IMR-90 (cell line): ENCODE data around the gene COL23A1. TPM values are rescaled to one million over a fixed set of nuclear protein-coding genes. Genes with fewer than 3 reads are reported as not detected.

Experiments
- ATAC-seq: fragments of 200-7000 bp; cut with Tn5 transposase; 2 replicates; pipeline ENCODE4 v1.9.1; 2020; ENCODE audit warnings: low read depth, mild to moderate bottlenecking, moderate library complexity
- BruUV-seq: library from RNA; stranded (reverse); fragments of 400-500 nt; replicated peaks from 2 replicates; lab custom pipeline; 2021; lab: Mats Ljungman, UMichigan
- CTCF ChIA-PET: fragments of 300-600 bp; formaldehyde crosslinking; extraction: SDS; loops from one replicate; lab custom pipeline; 2021; ENCODE audit warnings: antibody characterized with exemption; lab: Yijun Ruan, JAX
- POLR2A ChIA-PET: fragments of 300-600 bp; sonication (Branson Sonifier 250); formaldehyde crosslinking; loops from one replicate; lab custom pipeline; 2022; ENCODE audit warnings: antibody characterized with exemption; ENCODE audit not compliant: unreplicated experiment; lab: Charles Lee
- DNase-seq: peaks from one replicate; pipeline ENCODE4 v3.0.0; 2013
- H2AFZ ChIP-seq: replicated peaks from 2 replicates; pipeline ENCODE3; 2013; ENCODE audit warnings: low read length, mild to moderate bottlenecking; ENCODE audit not compliant: poor library complexity
- H2AK5ac ChIP-seq: 2 replicates; pipeline ENCODE4 v1.6.1; 2013; ENCODE audit warnings: low read depth, low read length, inconsistent platforms
- H2AK9ac ChIP-seq: replicated peaks from 2 replicates; pipeline ENCODE3; 2013; ENCODE audit warnings: mild to moderate bottlenecking, low read depth, low read length, moderate library complexity; ENCODE audit not compliant: poor library complexity
- H2BK120ac ChIP-seq: 2 replicates; pipeline ENCODE4 v1.6.1; 2013; ENCODE audit warnings: low read depth, low read length, inconsistent platforms
- H2BK15ac ChIP-seq: 3 replicates; pipeline ENCODE4 v1.6.1; 2013; ENCODE audit warnings: low read depth, low read length, inconsistent platforms
- H2BK20ac ChIP-seq: 2 replicates; pipeline ENCODE4 v1.6.1; 2013; ENCODE audit warnings: low read depth, mild to moderate bottlenecking, inconsistent platforms, low read length, moderate library complexity
- H2BK5ac ChIP-seq: 2 replicates; pipeline ENCODE4 v1.6.1; 2013; ENCODE audit warnings: mild to moderate bottlenecking, low read depth, low read length, inconsistent platforms; ENCODE audit not compliant: poor library complexity, severe bottlenecking
- H3K14ac ChIP-seq: replicated peaks from 2 replicates; pipeline ENCODE4 v1.6.1; 2013; ENCODE audit warnings: low read depth, low read length, inconsistent platforms
- H3K18ac ChIP-seq: 2 replicates; pipeline ENCODE4 v1.6.1; 2013; ENCODE audit warnings: low read depth, low read length, control low read depth
- H3K23ac ChIP-seq: 2 replicates; pipeline ENCODE4 v1.6.1; 2013; ENCODE audit warnings: low read depth, low read length, inconsistent platforms
- H3K27ac ChIP-seq: 2 replicates; pipeline ENCODE4 v1.5.1; 2013; ENCODE audit warnings: mild to moderate bottlenecking, control low read depth, low read length; ENCODE audit not compliant: insufficient read depth
- H3K27me3 ChIP-seq: 2 replicates; pipeline ENCODE4 v1.6.1; 2013; ENCODE audit warnings: low read length; ENCODE audit not compliant: control insufficient read depth, insufficient read depth
- H3K36me3 ChIP-seq: 2 replicates; pipeline ENCODE4 v1.6.1; 2013; ENCODE audit warnings: low read length, mixed read lengths; ENCODE audit not compliant: control insufficient read depth, insufficient read depth
- H3K4ac ChIP-seq: 2 replicates; pipeline ENCODE4 v1.6.1; 2013; ENCODE audit warnings: low read depth, low read length, inconsistent platforms
- H3K4me1 ChIP-seq: 2 replicates; pipeline ENCODE4 v1.6.1; 2013; ENCODE audit warnings: low read length, mixed read lengths; ENCODE audit not compliant: control insufficient read depth, insufficient read depth
- H3K4me2 ChIP-seq: 2 replicates; pipeline ENCODE4 v1.6.1; 2013; ENCODE audit warnings: low read depth, mild to moderate bottlenecking, control low read depth, low read length, moderate library complexity
- H3K4me3 ChIP-seq: 2 replicates; pipeline ENCODE4 v1.5.1; 2013; ENCODE audit warnings: low read depth, mild to moderate bottlenecking, control low read depth, low read length, moderate library complexity; ENCODE audit not compliant: insufficient read depth
- H3K56ac ChIP-seq: 2 replicates; pipeline ENCODE4 v1.6.1; 2013; ENCODE audit warnings: low read length, inconsistent platforms; ENCODE audit not compliant: insufficient read depth; ENCODE audit errors: extremely low read depth
- H3K79me1 ChIP-seq, 2 experiments: 2 replicates each; pipeline ENCODE4 v1.6.1; 2013; ENCODE audit warnings: low read length in 2 of 2, inconsistent platforms in 1 of 2, low read depth in 1 of 2
- H3K9ac ChIP-seq: 2 replicates; pipeline ENCODE4 v1.6.1; 2013; ENCODE audit warnings: low read depth, low read length, control low read depth
- H3K9me1 ChIP-seq: 2 replicates; pipeline ENCODE4 v1.6.1; 2013; ENCODE audit warnings: low read length, inconsistent platforms; ENCODE audit not compliant: insufficient read depth
- H3K9me3 ChIP-seq: 2 replicates; pipeline ENCODE4 v1.6.1; 2013; ENCODE audit warnings: low read length; ENCODE audit not compliant: control insufficient read depth, insufficient read depth
- H4K20me1 ChIP-seq: 2 replicates; pipeline ENCODE4 v1.6.1; 2013; ENCODE audit warnings: low read length, inconsistent platforms; ENCODE audit not compliant: insufficient read depth
- H4K5ac ChIP-seq: 2 replicates; pipeline ENCODE4 v1.6.1; 2013; ENCODE audit warnings: mild to moderate bottlenecking, low read depth, low read length, control low read depth
- H4K8ac ChIP-seq, 2 experiments: 2 replicates each; pipeline ENCODE4 v1.6.1; 2013; ENCODE audit warnings: low read depth in 2 of 2, low read length in 2 of 2, control low read depth in 1 of 2, inconsistent platforms in 1 of 2
- H4K91ac ChIP-seq: 2 replicates; pipeline ENCODE4 v1.6.1; 2013; ENCODE audit warnings: low read depth, low read length, inconsistent platforms; ENCODE audit not compliant: insufficient read depth
- BHLHE40 ChIP-seq: fragments of 150-350 bp; IDR thresholded peaks from 2 replicates; pipeline ENCODE4 v1.6.1; 2016; ENCODE audit warnings: mild to moderate bottlenecking, low read depth, low read length
- CTCF ChIP-seq: conservative IDR thresholded peaks from 2 replicates; pipeline ENCODE4 v1.5.1; 2012; ENCODE audit warnings: mild to moderate bottlenecking, low read depth, low read length, improper control_type of control experiment
- MAFK ChIP-seq: IDR thresholded peaks from 2 replicates; pipeline ENCODE4 v1.6.1; 2012; ENCODE audit warnings: low read depth, low read length, improper control_type of control experiment
- MAZ ChIP-seq: IDR thresholded peaks from 2 replicates; pipeline ENCODE4 v1.6.1; 2012; ENCODE audit warnings: low read depth, mild to moderate bottlenecking, low read length, improper control_type of control experiment, moderate library complexity, borderline replicate concordance
- POLR2A ChIP-seq: IDR thresholded peaks from 2 replicates; pipeline ENCODE4 v1.6.1; 2012; ENCODE audit warnings: mild to moderate bottlenecking, low read depth, low read length
- SMC3 ChIP-seq: fragments of 150-350 bp; IDR thresholded peaks from 2 replicates; pipeline ENCODE4 v1.6.1; 2016; ENCODE audit warnings: low read depth, mild to moderate bottlenecking, antibody characterized with exemption, low read length, moderate library complexity
- WGBS, 2 experiments: methylation state at CpG; one replicate each; pipeline versions ENCODE4 v1.1.5 to v1.1.7; 2013; ENCODE audit warnings: missing lambda C conversion rate in 2 of 2; ENCODE audit not compliant: insufficient read length in 1 of 2; ENCODE audit errors: extremely low coverage in 2 of 2; 5-methylcytosine and 5-hydroxymethylcytosine counted together
- dilution Hi-C: fragments of 300-500 bp; cut with HindIII; formaldehyde crosslinking; loops from one replicate; pipeline ENCODE4 v1.14.3; 2018; ENCODE audit warnings: low sequenced_read_pairs; ENCODE audit not compliant: unreplicated experiment
- in situ Hi-C: fragments of 300-500 bp; cut with MboI; formaldehyde crosslinking; loops from 3 replicates; pipeline ENCODE4 v1.14.3; 2019; ENCODE audit warnings: low sequenced_read_pairs, inconsistent platforms, mixed read lengths
- intact Hi-C: fragments of 100-400 bp; cut with micrococcal nuclease; formaldehyde crosslinking; loops from 2 replicates; pipeline ENCODE4 v1.10.0; 2022
- polyA plus RNA-seq, 3 experiments: library from polyadenylated mRNA; depleted of rRNA; stranded (reverse); fragments of >200 nt; gene quantifications; 2 replicates each; pipeline ENCODE4 v1.2.3, GENCODE V29; 2012; ENCODE audit warnings: low replicate concordance in 1 of 3
- total RNA-seq: library from RNA; depleted of rRNA; stranded (reverse); fragments of >200 nt; gene quantifications from 2 replicates; pipeline ENCODE4 v1.2.3, GENCODE V29; 2012

The COL23A1 gene
- total and polyA plus RNA-seq, 2 of the 4 experiments (the other 2 are of a cell fraction): not detected

DNA sequence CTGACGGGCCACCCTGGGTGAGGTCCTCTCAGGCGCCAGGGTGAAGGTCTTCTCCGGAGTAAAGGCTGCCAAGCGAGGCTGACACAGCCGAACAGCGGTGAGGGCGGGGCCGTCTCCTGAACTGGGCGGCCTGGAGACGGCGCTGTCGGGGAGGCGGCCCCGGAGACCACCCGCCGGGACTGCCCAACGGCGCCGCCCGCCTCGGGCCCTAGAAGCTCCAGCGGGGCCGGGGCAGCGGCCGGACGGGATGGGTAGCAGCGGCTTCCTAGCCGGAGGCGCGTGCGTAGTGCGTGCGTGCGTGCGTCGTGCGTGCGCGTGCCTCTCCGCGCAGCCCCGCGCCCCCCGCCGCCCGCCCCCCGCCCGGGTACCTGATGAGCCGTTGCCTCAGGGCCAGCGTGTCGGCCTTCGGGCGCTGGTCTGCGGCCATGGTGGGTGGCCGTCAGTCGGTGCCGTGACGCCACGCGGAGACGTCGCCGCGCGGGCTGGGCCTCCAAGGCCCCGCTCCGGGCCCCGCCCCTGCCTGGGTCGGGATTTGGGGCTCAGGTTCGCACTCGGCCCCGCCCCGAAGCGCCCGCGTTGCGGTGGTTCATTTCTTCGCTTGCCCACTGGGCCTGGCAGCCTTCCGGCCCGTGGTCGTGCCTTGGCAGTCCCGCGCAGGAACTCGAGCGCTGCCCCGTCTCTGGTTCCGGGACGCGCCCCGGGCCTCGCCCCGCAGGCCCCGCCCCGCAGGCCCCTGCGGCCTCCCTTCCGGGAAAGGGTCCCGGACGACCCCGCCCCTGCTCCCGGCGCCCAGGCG is 357.9 kb downstream of the COL23A1 start, which contains the start of gene PHYKPL:
Gene PHYKPL, minus strand, starts transcription at position 679 of the 796 bp plus-strand sequence. Its CDS starts 252 bp downstream, at position 427.
- 1% methylated on average over 47 of the region's 102 CpGs; no CpG with 5 or more reads in 1 of the 2 experiments for WGBS, 2 experiments
- dilution Hi-C loops: no loop called here
- CTCF ChIA-PET: interaction anchor here (0.5 kb wide), 1 partner anchor 805 kb away, joined by 3 read pairs; no protein-coding TSS in a partner anchor

More for the DNA sequence above, 357.9 kb downstream of the COL23A1 start, which contains the start of gene PHYKPL:
- Histone ChIP-seq H3K4me3 (peak within 1 kb of the TSS; percentile 72), H3K14ac (peak within 1 kb of the TSS; percentile 95), H3K23ac (peak within 1 kb of the TSS; percentile 59), H3K9me1 (peaks cover 20% of the 10 kb centered on the region), H3K27ac (peak within 1 kb of the TSS; percentile 69), H4K20me1 (peaks cover 6% of the 10 kb centered on the region; the same call in 1 of the 2 replicates), H3K4ac (peak within 1 kb of the TSS; percentile 92), H3K18ac (peak within 1 kb of the TSS; percentile 33; the same call in 1 of the 2 replicates), H3K9me3 (0 out of 2 replicates have a peak, but pooled peaks cover under 1% of the 10 kb centered on the region), H2BK20ac (no peak within 1 kb of the TSS), H3K27me3 (no peaks in the 10 kb centered on the region), H2BK5ac (peak within 1 kb of the TSS; percentile 75), H4K8ac (peak within 1 kb of the TSS; percentile 93 to 99), H3K36me3 (peaks cover 27% of the 10 kb centered on the region), H2AK5ac (peak within 1 kb of the TSS; percentile 64), H3K9ac (peak within 1 kb of the TSS; percentile 80), H2AFZ (peak within 1 kb of the TSS; percentile 96), H3K4me2 (peak within 1 kb of the TSS; percentile 90), H3K56ac (peak within 1 kb of the TSS; percentile 28; the same call in 1 of the 2 replicates), H2BK15ac (no peak within 1 kb of the TSS; the same call in 2 of the 3 replicates), H3K4me1 (peaks cover 9% of the 10 kb centered on the region), H4K5ac (peak within 1 kb of the TSS; percentile 95), H2BK120ac (peak within 1 kb of the TSS; percentile 61), H4K91ac (peak within 1 kb of the TSS; percentile 92), H2AK9ac (peak within 1 kb of the TSS; percentile 98), H3K79me1 (peaks cover 21 to 46% of the 10 kb centered on the region in 2 experiments)
- peak; percentile 58 for DNase-seq
- POLR2A ChIA-PET: no interaction called here
- intact Hi-C loops: loop anchor here (1.0 to 5.0 kb wide), 2 partner anchors 28 to 395 kb away; partner anchors contain the start of genes CLK4 and HNRNPAB
- TF ChIP-seq POLR2A: peak; percentile 17; the same call in 1 of the 2 replicates
- TF ChIP-seq CTCF: 0 out of 2 replicates have a peak, but pooled peaks have one; percentile 16
- TF ChIP-seq MAZ: peak; percentile 38; the same call in 1 of the 2 replicates
- no peak for TF ChIP-seq SMC3
- no peak for TF ChIP-seq MAFK
- no peak; the same call in 1 of the 2 replicates for TF ChIP-seq BHLHE40
- no TSS peak for BruUV-seq
- in situ Hi-C loops: no loop called here
- ATAC-seq: peak; percentile 79
